ENCODE results near the gene PPEF1.

DNA sequence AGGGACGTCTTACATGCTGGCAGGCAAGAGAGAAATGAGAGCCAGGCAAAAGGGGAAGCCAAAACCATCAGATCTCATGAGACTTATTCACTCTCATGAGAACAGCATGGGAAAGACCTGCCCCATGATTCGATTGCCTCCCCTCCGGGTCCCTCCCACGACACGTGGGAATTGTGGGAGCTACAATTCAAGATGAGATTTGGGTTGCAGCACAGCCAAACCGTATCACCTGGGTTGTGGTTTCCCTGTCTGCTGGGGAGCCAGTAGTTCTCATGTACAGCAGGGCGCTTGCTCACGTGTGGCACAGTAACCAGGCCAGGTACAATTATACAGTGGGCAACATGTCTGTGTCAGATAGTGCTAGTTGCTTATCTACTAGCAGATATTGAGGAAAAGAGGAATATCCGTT, 24.5 kb upstream of the PPEF1 start:
- TF ChIP-seq POLR2AphosphoS5 (IDR thresholded peaks at IDR 0.05; ENCODE audit: low read depth, low read length) (no peak), POLR2A (IDR thresholded peaks at IDR 0.05; ENCODE audit: low read depth, low read length) (no peak)

Data from GM12891 (cell line).